Ascending aorta (tissue), 2 donors: ENCODE measurements around the gene ALG3. TPM values are rescaled to one million over a fixed set of nuclear protein-coding genes. Genes with fewer than 3 reads are reported as not detected.

Source experiments
- DNase-seq, 2 donors: peaks; one replicate each; pipeline ENCODE4 v3.0.0-alpha.2; 2019; ENCODE audit warnings: low spot score in 2 of 2
- H3K27ac ChIP-seq, 2 donors: fragments of 200-600 bp; sonication (generic); one replicate each; pipeline ENCODE4 v1.5.1; 2016 to 2017; ENCODE audit warnings: mild to moderate bottlenecking in 1 of 2
- H3K27me3 ChIP-seq: fragments of 200-600 bp; sonication (generic); one replicate; pipeline ENCODE4 v1.5.1; 2017
- H3K36me3 ChIP-seq, 2 donors: fragments of 200-600 bp; sonication (generic); one replicate each; pipeline ENCODE4 v1.5.1; 2016
- H3K4me1 ChIP-seq, 2 donors: fragments of 200-600 bp; sonication (generic); one replicate each; pipeline ENCODE4 v1.5.1; 2016 to 2017; ENCODE audit warnings: mild to moderate bottlenecking in 1 of 2
- H3K4me3 ChIP-seq, 2 donors: fragments of 200-600 bp; sonication (generic); one replicate each; pipeline ENCODE4 v1.5.1; 2016 to 2017; ENCODE audit warnings: mild to moderate bottlenecking in 1 of 2
- H3K9me3 ChIP-seq, 2 donors: fragments of 200-600 bp; sonication (generic); one replicate each; pipeline ENCODE4 v1.5.1; 2016
- CTCF ChIP-seq, 3 experiments: fragments of 200-600 bp in 2 of 3; fragments of 450-650 bp in 1 of 3; sonication (generic) in 2 of 3; IDR thresholded peaks; one replicate each; pipeline ENCODE4 v1.5.1; 2016 to 2019; ENCODE audit warnings: antibody characterized with exemption in 3 of 3, mild to moderate bottlenecking in 1 of 3, moderate library complexity in 1 of 3
- intact Hi-C: fragments of 100-400 bp; cut with DNase I; formaldehyde crosslinking; loops from one replicate; pipeline ENCODE4 v1.15.1; 2023
- total RNA-seq: library from RNA; depleted of rRNA; stranded (reverse); fragments of >200 nt; gene quantifications from one replicate; pipeline ENCODE4 v1.1.0, GENCODE V29; 2016

ALG3 gene
- total RNA-seq, 1 donor from 2014 or later, result 167 TPM

- intact Hi-C loops, result no loop called here
- Histone ChIP-seq H3K27me3 (peaks cover 25% of the 10 kb centered on the region), H3K4me3 (peak overlapping the region; percentile 66 to 76), H3K27ac (no peak overlapping the region), H3K4me1 (peaks cover 10% of the 10 kb centered on the region in 2 donors), H3K36me3 (no peaks in the 10 kb centered on the region), H3K9me3 (no peaks in the 10 kb centered on the region)
- TF ChIP-seq CTCF (IDR thresholded peaks at IDR 0.05), result no peak
- no peak for DNase-seq
Measured at GRCh38 chr3:184230603-184231528, 17.9 kb downstream of the ALG3 start.

GRCh38 chr3:184230081-184230602 is 18.6 kb downstream of the ALG3 start:
- intact Hi-C loops, result no loop called here
- Histone ChIP-seq H3K27ac (no peak overlapping the region), H3K27me3 (peaks cover 25% of the 10 kb centered on the region), H3K9me3 (no peaks in the 10 kb centered on the region), H3K4me3 (peak overlapping the region; percentile 66 to 76), H3K36me3 (no peaks in the 10 kb centered on the region), H3K4me1 (peaks cover 10% of the 10 kb centered on the region in 2 donors)
- no peak for TF ChIP-seq CTCF (IDR thresholded peaks at IDR 0.05)
- no peak for DNase-seq

GRCh38 chr3:184229394-184230080 is 19.2 kb downstream of the ALG3 start, which contains the start of gene VWA5B2:
VWA5B2 (plus strand) TSS chr3:184229585; CDS start chr3:184230529, 944 bp downstream.
- peak; percentile 14 to 46 (median 33) for TF ChIP-seq CTCF (IDR thresholded peaks at IDR 0.05)
- Histone ChIP-seq H3K27me3 (peaks cover 25% of the 10 kb centered on the region), H3K36me3 (no peaks in the 10 kb centered on the region), H3K27ac (no peak within 1 kb of the TSS), H3K4me1 (peaks cover 10% of the 10 kb centered on the region in 2 donors), H3K9me3 (no peaks in the 10 kb centered on the region), H3K4me3 (peak within 1 kb of the TSS; percentile 66 to 76)
- intact Hi-C loops, result no loop called here
- no peak for DNase-seq

GRCh38 chr3:184228376-184229137 is 20.2 kb downstream of the ALG3 start:
- Histone ChIP-seq H3K36me3 (no peaks in the 10 kb centered on the region), H3K27ac (no peak overlapping the region), H3K27me3 (peaks cover 25% of the 10 kb centered on the region), H3K4me1 (peaks cover 10% of the 10 kb centered on the region in 2 donors), H3K9me3 (no peaks in the 10 kb centered on the region), H3K4me3 (peak overlapping the region; percentile 66 to 76)
- TF ChIP-seq CTCF (IDR thresholded peaks at IDR 0.05), result no peak
- intact Hi-C loops, result no loop called here
- DNase-seq, result no peak

- intact Hi-C loops, result no loop called here
- Histone ChIP-seq H3K9me3 (no peaks in the 10 kb centered on the region), H3K36me3 (no peaks in the 10 kb centered on the region), H3K4me1 (peaks cover 10% of the 10 kb centered on the region in 2 donors), H3K4me3 (no peak overlapping the region), H3K27ac (no peak overlapping the region), H3K27me3 (peaks cover 25% of the 10 kb centered on the region)
- TF ChIP-seq CTCF (IDR thresholded peaks at IDR 0.05), result peak; percentile 35 to 65 (median 55)
- DNase-seq, result no peak
Measured at GRCh38 chr3:184227481-184227935, 21.3 kb downstream of the ALG3 start.
